Left renal pelvis (tissue), 4 donors: ENCODE data around the gene AP2A1. TPM values are rescaled to one million over a fixed set of nuclear protein-coding genes. Genes with fewer than 3 reads are reported as not detected.

Source experiments
- DNase-seq, 4 donors: peaks; one replicate each; pipeline ENCODE4 v3.0.0-alpha.2; 2013; ENCODE audit warnings: low read depth in 4 of 4, low spot score in 3 of 4
- polyA plus RNA-seq, 4 donors: library from polyadenylated mRNA; unstranded; fragments of 120-200 nt; gene quantifications; one replicate each; pipeline ENCODE4 v1.2.1, GENCODE V29; 2013; ENCODE audit not compliant: insufficient read length in 4 of 4

Gene AP2A1
- polyA plus RNA-seq, 4 donors = 45.5 to 74.1 (median 62.0) TPM

GRCh38 chr19:49835562-49835961 is 68.8 kb downstream of the AP2A1 start:
- no peak for DNase-seq

DNA sequence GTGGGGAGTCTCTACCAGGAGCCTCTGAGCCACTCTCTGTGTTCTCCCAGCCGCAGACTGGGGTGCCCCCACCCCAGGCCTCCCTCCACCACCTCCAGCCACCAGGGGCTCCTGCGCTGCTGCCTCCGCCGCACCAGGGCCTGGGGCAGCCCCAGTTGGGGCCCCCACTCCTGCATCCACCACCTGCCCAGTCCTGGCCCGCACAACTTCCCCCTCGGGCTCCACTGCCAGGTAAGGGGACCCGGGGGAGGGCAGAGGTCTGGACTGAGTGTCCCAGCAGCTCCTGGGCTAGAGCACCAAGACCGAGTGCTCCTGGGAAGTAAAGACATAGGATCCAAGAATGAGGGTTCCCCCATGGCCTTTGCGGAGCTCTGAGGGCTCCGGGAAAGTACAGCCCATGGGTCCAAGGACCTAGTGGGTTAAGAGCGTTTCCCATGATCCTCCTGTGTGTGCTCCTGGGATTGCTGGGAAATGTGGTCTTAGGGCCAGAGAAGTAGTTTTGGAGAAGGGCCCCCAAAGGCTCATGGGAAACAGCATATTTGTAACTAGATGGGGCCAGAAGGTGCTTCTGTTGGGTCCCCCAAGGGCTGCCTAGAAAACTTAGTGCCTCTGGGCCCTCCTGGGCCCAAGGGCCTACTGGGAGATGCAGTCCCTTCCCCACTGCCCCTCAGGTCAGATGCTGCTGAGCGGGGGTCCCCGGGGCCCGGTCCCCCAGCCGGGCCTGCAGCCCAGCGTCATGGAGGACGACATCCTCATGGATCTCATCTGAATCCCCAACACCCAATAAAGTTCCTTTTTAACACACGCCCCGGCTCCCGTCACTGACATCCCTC is 69.6 kb downstream of the AP2A1 start:
- DNase-seq = no peak

DNA sequence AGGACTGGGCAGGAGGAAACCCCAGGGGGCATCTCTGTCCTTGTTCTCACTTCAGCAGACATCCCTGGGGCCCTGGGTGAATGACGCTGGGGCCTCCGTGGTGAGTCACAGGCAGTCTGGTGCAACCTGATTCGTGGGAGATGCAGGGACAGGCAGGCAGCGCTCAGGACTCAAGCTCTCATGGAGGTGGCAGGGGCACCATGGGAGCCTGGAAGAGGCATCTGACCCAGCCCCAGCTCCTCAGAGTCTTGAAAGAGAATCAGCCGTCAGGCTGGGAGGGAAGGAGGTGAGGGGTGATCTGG is 70.2 kb downstream of the AP2A1 start:
- no peak for DNase-seq

DNA sequence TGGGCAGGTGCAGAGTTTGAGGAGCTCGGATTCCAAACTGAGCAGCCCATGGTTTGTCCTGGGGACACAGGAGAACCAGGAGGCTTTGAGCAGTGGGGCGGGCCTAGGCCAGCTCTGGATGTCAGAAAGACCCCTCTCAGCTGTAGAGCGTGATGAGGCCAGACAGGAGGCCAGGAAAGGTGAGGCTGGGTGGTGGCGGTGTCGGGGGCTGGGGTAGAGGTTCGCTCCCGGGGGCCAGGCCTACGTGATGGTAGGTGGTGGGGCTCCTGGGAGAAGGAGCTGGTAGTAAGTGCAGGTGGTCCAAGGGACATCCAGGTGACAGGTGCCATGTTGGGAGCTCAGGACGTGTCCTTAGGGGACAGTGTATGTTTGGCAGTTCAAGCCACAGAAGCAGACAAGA is 70.6 kb downstream of the AP2A1 start:
- no peak for DNase-seq

GRCh38 chr19:49838885-49839588 is 72.2 kb downstream of the AP2A1 start:
- DNase-seq = no peak

DNA sequence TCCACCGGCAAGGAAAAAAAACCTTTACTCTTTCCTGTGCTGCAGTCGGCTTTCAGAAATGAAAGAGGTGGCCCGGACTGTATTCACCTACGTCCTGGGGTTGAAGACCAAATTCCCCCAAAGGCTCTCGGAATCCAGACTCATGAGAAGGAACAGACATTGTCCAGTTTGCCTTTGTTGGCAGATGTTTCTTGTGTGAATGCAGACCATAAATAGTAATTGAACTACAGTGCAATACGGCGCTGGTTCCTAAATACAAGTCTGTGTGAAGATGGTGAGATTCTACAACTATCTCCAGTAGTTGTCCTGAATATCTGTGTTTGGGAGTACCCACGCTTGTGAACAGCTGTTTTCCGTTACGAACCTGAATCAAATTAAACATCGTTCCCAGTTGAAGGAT is 72.9 kb downstream of the AP2A1 start:
- no peak for DNase-seq

- DNase-seq = no peak
Measured at GRCh38 chr19:49840321-49840720, 73.5 kb downstream of the AP2A1 start.

DNA sequence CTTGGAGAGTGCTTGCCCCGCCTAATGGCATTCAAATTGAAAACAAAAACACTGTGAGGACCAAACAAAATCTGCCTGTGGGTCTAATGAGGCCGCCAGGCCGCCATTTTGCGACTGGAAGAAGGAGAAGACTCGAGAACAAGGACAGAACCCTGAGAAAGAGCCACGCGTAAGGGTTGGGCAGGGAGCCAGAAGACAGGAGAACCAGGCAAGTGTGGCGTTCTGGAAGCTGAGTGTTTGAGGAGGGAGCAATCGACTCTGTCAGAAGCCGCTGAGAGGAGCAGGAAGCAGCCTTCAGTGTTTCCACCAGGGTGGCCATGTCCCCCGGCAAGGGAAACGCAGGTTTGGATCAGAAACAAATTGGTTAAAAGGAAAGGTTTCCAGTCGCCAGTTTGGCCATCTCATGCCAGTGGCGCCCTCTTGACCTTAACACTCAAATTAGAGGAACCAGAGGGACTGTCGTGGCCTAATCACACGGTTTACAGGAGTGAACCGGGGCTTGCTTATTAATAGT is 74.0 kb downstream of the AP2A1 start:
- DNase-seq = no peak

- no peak for DNase-seq
Measured at GRCh38 chr19:49843265-49843664, 76.5 kb downstream of the AP2A1 start.

GRCh38 chr19:49844138-49845095 is 77.6 kb downstream of the AP2A1 start:
- no peak for DNase-seq

DNA sequence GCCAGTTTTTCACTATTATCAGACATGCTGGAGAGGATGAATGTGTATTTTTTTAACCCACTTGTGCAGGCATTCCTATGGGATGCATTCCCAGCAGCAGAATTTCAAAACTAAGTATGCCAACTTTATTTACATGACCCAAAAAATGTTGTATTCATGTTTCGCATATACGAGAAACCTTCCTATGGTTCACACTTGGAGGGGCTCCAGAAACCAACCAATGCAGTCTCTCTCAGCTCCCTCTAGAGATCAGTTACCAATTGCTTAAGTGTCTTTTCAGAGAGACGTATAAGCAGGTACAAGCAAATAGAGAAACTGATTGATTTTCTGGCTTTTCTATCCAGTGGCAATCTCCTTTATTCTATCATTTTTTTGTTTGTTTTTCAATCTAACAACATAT is 78.6 kb downstream of the AP2A1 start:
- no peak for DNase-seq

- no peak for DNase-seq
Measured at GRCh38 chr19:49846408-49846807, 79.6 kb downstream of the AP2A1 start.

DNA sequence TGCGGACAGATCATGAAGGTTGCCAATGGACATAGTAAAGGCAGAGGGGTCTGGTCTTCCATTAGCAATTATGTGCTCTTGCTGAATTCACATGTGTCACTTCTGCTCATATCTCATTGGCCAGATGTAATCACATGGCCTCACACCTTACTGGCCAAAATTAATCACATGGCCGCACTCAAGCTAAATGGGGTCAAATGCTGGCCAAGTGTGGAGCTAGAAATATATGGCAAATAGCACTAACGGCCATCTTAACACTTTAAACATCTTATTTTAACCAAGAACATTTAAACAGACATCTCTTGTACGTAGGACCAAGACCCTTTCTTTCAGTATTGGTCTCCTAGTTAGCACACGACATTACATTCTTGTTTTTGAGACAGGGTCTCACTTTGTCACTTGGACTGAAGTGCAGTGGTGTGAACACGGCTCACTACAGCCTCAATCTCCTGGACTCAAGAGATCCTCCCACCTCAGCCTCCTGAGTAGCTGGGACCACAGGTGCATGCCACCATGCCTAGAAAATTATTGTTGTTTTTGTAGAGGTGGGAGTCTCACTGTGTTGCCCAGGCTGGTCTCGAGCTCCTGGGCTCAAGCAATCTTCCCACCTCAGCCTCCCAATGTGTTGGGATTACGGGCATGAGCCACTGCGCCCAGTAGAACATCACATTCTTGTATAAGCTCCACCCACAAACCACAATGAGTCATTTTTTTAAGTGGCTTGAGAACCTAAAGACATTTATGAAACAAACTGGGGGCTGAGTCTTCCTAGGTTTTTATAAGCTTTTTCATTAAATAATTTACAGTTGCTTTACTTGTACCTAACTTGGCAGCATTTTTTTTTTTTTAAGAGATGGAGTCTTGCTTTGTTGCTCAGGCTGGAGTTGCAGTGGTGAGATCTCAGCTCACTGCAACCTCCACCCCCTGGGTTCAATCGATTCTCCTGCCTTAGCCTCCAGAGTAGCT is 81.2 kb downstream of the AP2A1 start:
- no peak for DNase-seq

- DNase-seq = no peak
Measured at GRCh38 chr19:49848938-49849337, 82.1 kb downstream of the AP2A1 start.

- no peak for DNase-seq
Measured at GRCh38 chr19:49849433-49850220, 82.8 kb downstream of the AP2A1 start.

GRCh38 chr19:49850221-49850486 is 83.4 kb downstream of the AP2A1 start:
- DNase-seq = no peak

DNA sequence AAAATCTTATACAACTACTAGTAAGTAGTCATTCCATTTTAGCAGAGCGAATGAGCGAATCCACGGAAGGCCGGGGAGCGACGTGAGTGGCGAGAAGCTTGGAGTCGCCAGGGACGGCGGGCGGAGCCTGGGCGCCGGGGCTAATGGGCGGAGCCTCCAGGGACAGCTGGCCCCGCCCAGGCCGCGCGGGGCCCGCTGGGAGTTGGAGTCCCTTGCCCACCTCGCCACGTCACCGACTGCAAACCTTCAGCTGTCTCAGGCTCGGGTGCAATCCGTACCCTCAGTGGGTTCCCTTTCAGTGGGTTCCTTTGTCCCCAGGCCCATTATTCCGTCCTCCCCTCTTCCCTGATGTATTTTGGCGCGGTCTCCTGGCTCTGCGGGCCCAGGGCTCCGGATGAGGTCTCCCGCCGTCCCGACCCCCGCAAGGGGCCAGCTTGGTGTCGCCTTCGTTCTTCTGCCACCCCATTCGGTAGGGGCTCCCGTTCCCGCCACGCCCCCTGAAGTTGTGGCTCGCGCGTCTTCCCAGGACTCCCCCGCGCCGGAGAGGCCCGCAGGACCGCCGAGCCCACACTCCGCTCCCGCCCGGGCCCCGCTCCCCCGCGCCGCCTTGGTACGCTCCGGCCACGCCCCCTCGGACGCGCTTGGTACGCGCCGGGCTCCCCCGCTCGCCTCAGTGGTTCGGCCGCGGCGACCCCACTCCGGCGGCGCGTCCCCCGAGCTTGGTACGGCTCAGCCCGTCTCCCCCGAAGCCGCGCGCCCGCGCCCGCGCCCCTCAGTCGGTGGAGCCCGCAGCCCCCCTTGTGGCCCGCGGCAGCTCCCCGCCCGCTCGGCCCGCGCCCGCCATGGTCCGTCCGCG is 83.9 kb downstream of the AP2A1 start, which contains the start of gene PTOV1:
TSS of gene PTOV1 (plus strand) at position 673 of the 856 bp plus-strand sequence.
- peak; percentile 75 to 86 (median 83) for DNase-seq
